SJCRH30 (cell line): ENCODE data around the gene AKAP6. TPM values are rescaled to one million over a fixed set of nuclear protein-coding genes. Genes with fewer than 3 reads are reported as not detected.

Experiments used
- DNase-seq, 2 experiments: peaks; one replicate each; pipeline ENCODE4 v3.0.0-alpha.2; 2015 to 2020
- H3K27ac ChIP-seq: fragments of 250-450 bp; sonication (Bioruptor Pico); 2 replicates; pipeline ENCODE4 v1.5.1; 2020; ENCODE audit warnings: mild to moderate bottlenecking, moderate library complexity
- H3K27me3 ChIP-seq: fragments of 250-450 bp; sonication (Bioruptor Pico); 2 replicates; pipeline ENCODE4 v1.5.1; 2020; ENCODE audit warnings: mild to moderate bottlenecking, moderate library complexity
- H3K36me3 ChIP-seq: fragments of 250-450 bp; sonication (Bioruptor Pico); 2 replicates; pipeline ENCODE4 v1.5.1; 2020; ENCODE audit warnings: mild to moderate bottlenecking, moderate library complexity
- H3K4me1 ChIP-seq: fragments of 250-450 bp; sonication (Bioruptor Pico); 2 replicates; pipeline ENCODE4 v1.5.1; 2020; ENCODE audit warnings: mild to moderate bottlenecking, moderate library complexity
- H3K4me3 ChIP-seq: fragments of 250-450 bp; sonication (Bioruptor Pico); 2 replicates; pipeline ENCODE4 v1.5.1; 2020; ENCODE audit warnings: mild to moderate bottlenecking, moderate library complexity
- H3K9me3 ChIP-seq: fragments of 250-450 bp; sonication (Bioruptor Pico); replicated peaks from 2 replicates; pipeline ENCODE4 v1.5.1; 2020; ENCODE audit warnings: mild to moderate bottlenecking, moderate library complexity
- total RNA-seq: library from RNA; depleted of rRNA; stranded (reverse); fragments of >200 nt; shearing (Covaris generic); gene quantifications from 2 replicates; pipeline ENCODE4 v1.2.3, GENCODE V29; 2014

Gene AKAP6
- total RNA-seq, 1 experiment from 2014 or later = 14.6 TPM

DNA sequence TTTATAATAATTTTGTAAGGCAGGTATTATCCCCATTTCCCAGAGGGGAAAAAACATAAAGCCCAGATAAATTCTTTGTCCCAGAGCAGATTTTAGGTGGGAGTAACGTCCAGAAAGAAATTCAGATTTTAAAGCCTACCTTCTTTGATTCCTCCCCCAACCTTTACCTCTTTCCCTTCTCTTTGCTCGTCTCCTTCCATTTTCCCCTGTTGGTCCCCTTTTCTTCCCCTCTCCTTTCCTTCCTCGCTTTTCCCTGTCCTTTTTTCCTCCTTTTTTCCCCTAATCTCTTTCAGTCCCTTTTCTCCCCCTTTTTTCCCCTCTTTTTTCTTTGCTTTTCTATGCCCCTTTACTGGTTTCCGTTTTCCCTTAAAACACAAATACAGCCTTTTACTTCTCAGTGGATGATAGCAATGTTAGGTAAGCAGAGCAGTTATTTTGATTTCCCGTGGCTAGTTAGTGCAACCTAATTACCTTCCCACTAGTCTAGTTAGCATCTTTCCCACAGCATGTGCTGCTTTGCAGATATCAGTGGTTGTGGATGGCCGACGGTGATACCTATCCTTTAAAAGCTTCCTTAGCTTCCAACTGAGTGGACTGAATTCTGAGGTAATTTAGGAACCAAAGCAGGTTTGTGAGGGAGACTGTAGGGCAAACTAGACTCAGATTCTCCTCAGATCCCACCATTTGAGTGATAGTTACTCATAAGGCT, 10.9 kb upstream of the AKAP6 start:
- Histone ChIP-seq H3K9me3 (no peaks in the 10 kb centered on the region), H3K27me3 (no peaks in the 10 kb centered on the region), H3K27ac (no peak overlapping the region), H3K4me3 (no peak overlapping the region), H3K36me3 (no peaks in the 10 kb centered on the region), H3K4me1 (0 out of 2 replicates have a peak, but pooled peaks cover 6% of the 10 kb centered on the region)
- no peak for DNase-seq

DNA sequence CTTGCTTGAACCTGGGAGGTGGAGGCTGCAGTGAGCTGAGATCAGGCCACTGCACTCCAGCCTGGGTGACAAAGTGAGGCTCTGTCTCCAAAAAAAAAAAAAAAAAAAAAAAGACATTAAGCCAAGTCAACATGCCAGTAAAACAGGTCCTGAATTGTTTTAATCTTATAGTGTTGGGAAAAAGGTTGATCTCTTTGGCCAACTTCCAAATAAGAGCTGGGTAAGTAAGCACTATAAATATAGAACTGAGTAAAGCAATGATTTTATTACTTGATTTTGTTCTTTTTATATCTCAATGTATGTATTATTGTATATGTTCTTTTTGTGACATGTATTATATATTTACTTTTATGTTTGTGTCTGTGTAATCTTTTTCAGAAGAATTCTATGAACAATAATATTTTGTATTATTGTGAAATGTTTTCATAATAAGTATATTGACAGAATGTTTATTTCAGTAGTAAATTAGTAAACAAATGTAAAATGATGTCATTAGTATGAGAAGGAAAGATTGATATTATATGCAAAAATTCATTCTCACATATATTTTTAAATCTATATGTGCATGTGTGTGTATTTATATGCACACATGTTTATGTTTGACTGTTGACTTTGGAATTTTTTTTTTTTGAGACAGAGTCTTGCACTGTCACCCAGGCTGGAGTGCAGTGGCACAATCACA, 9.6 kb upstream of the AKAP6 start:
- Histone ChIP-seq H3K27me3 (no peaks in the 10 kb centered on the region), H3K27ac (no peak overlapping the region), H3K36me3 (no peaks in the 10 kb centered on the region), H3K9me3 (no peaks in the 10 kb centered on the region), H3K4me1 (peaks cover 6% of the 10 kb centered on the region; the same call in 1 of the 2 replicates), H3K4me3 (no peak overlapping the region)
- peak in 1 of 2 experiments; percentile 36 for DNase-seq

DNA sequence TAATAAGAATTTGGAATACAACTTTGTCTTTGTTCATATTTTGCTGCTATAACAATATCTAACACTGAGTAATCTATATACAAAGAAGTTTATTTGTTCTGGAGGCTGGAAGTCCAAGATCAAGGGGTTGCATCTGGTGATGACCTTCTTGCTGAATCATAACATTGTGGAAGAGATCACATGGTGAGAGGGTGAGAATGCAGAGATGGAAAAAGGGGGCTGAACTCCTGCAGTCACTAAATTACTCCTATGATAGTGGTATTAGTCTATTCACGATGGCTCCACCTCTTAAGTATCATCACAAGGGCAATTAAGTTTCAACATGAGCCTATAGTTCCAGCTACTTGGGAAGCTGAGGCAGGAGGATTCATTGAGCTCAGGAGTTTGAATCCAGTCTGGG, 4.5 kb upstream of the AKAP6 start:
- H3K36me3 ChIP-seq = no peaks in the 10 kb centered on the region
- no peak overlapping the region for H3K4me3 ChIP-seq
- peaks cover 6% of the 10 kb centered on the region; the same call in 1 of the 2 replicates for H3K4me1 ChIP-seq
- no peak for DNase-seq
- H3K9me3 ChIP-seq = peaks cover 5% of the 10 kb centered on the region; the same call in 1 of the 2 replicates
- no peak overlapping the region for H3K27ac ChIP-seq
- no peaks in the 10 kb centered on the region for H3K27me3 ChIP-seq

DNA sequence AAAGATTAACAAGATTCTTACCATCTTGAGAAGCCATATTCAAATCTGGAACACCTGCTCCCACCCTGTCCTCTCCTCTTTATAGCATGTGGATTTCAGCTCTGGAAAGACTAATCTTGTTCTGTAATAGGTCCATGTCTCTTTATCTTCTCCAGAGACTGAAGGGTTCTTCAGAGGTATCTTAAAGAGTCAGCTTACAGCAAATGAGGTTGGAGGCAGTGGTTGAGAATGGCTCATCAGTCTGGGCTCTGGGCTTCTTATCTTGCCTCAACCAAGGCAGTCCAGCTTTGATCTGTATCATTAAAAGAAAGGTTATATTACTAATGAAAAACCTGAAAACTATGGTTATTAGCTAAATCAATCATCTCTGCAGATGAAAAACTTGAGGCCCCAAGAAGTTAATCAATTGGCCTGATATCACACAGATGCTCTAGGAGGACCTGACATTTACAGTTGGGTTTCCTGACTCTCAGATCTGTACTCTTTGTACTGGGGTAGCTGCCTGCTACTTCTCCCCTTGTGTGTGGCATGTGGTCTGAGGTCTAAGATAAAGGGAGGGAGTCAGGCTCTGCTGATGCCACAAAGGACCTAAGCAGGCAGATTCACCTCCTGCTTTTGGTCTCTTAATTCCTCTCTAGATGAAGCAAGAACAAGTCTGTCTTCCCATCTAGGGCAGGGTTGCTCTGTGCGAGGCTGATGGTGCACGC, 1.7 kb upstream of the AKAP6 start:
- no peaks in the 10 kb centered on the region for H3K36me3 ChIP-seq
- no peak overlapping the region for H3K27ac ChIP-seq
- no peak overlapping the region for H3K4me3 ChIP-seq
- H3K9me3 ChIP-seq = peaks cover 5% of the 10 kb centered on the region; the same call in 1 of the 2 replicates
- H3K27me3 ChIP-seq = no peaks in the 10 kb centered on the region
- DNase-seq = no peak
- peaks cover 12% of the 10 kb centered on the region; the same call in 1 of the 2 replicates for H3K4me1 ChIP-seq

DNA sequence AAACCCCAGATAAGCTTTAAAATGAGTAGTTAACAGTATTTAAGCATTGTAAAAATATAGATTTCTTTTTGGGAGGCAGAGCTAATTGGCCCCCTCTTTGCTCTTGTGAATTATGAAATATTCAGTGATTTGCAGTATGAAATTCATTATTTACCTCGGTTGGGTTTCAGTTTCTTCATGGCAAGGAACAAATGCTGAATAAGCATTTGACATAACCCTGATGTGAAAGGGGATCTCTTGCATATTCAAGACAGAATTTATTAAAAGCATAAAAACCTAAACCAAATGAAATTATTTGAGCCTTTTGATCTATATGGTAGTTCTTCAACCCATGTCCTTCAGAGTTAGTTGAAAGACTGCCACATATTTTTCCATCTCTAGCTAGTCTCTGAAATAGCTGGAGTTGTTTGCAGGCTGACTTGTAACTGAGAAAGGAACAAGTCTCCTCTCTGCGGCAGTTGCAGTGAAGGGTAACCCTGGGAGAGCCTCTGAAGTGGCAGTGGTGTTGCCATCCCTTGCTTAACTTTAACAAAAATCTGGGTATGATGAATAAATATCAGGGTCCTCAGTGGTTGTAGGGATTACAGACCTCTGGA, 690 bp downstream of the AKAP6 start:
- DNase-seq = no peak
- no peak overlapping the region for H3K4me3 ChIP-seq
- H3K9me3 ChIP-seq = peaks cover 5% of the 10 kb centered on the region; the same call in 1 of the 2 replicates
- no peaks in the 10 kb centered on the region for H3K27me3 ChIP-seq
- H3K27ac ChIP-seq = no peak overlapping the region
- H3K36me3 ChIP-seq = no peaks in the 10 kb centered on the region
- H3K4me1 ChIP-seq = peaks cover 12% of the 10 kb centered on the region; the same call in 1 of the 2 replicates

DNA sequence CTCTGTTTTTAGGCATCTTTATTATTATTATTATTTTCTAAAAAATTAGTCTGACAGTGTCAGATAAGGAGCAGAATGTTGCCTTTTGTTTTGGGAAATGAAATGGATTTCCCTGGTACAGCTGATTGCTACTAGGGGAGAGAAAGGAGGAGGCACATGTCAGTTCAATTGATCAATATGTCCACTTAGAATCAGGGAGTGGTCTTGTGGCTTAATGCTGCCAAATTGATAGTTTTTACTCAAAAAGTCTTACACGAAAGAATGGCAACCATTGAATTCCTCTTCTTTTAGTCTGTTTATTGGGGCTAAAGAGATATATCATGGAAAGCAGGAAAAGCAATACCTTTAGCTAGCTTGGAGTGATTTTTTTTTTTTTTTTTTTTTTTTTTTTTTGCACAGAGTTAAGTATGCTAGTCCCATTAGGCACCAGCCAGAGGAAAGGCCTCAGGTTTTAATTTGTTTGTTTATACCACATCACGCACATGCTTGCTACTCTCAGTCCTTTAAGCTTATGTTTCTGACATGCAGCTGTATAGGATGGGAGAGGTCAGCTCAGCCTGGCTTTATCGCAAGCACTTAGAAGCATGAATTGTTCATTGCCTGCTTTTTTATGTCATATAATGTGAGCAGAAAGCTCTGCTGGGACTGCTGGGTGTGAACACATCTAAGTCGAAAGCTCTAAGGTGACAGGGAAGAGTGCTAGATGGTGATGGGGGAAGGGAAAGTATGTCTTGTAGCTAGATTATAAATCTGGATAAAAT, 1.4 kb downstream of the AKAP6 start:
- Histone ChIP-seq H3K27ac (peak overlapping the region; percentile 56; the same call in 1 of the 2 replicates), H3K36me3 (no peaks in the 10 kb centered on the region), H3K4me3 (no peak overlapping the region), H3K27me3 (no peaks in the 10 kb centered on the region), H3K9me3 (peaks cover 5% of the 10 kb centered on the region; the same call in 1 of the 2 replicates), H3K4me1 (peaks cover 12% of the 10 kb centered on the region; the same call in 1 of the 2 replicates)
- peak; percentile 15 to 40 for DNase-seq

DNA sequence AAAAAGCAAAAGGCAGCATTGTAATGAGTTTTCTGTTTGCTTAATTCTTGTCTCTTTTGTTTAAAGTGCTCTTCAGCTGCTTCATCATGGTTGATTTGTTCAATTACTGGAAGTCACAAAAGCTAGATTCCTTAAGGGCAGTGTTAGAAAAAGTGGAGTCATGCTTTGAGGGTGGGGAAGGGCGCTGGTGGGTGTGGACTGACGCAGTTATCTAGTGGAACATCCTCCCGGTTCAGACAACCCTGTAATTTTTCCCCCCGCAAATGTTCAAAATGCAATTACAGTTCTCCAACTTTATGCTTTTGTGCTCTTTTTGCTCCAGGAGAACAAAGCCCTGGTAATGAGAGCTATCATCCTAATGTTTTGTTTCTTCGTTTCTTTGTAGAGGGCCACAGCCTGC, 2.1 kb downstream of the AKAP6 start:
- Histone ChIP-seq H3K36me3 (no peaks in the 10 kb centered on the region), H3K4me3 (no peak overlapping the region), H3K27me3 (no peaks in the 10 kb centered on the region), H3K27ac (peak overlapping the region; percentile 56; the same call in 1 of the 2 replicates), H3K4me1 (peaks cover 12% of the 10 kb centered on the region; the same call in 1 of the 2 replicates), H3K9me3 (peaks cover under 1% of the 10 kb centered on the region; the same call in 1 of the 2 replicates)
- peak; percentile 24 to 39 for DNase-seq

DNA sequence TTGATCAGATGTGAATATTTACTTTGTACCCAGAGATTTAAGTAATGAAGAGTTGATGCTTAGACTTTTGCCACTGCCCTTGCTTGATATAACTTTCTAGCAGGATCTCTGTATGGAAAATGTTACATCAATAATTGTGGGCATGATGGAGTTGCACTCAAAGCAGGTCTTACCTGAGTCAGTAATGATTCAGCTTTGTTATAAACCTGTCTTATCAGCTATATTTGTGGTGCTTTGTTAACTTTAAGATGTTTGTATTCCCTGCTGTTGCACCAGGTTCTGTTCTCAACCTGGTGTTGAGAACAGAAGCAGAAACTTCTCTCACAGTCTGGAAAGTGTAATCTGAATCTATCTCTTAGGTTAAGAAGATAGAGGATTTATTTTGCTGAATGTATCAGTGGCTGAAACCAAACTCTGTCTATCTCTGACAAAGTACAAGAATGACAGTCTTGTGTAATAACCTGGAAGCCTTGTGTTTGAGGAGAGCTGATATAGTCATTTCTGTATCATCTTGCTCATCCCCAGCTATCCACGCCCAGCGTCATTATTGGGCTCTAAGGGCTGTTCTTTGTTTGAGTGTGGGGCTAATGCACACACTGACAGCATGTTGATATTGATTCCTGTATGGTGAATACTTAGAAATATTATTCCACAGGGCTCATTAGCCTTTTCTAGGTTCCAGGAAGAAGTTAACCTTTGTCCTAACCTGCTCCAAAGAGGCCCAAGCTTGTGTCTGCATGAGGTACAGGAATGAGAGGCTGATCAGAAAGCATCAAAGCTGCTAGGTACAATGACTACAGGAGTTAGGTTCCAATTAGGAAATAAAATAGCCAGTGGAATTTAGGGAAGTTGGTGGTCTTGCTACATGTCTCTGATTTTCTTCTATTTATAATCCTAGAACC, 3.6 kb downstream of the AKAP6 start:
- H3K27ac ChIP-seq = no peak overlapping the region

DNA sequence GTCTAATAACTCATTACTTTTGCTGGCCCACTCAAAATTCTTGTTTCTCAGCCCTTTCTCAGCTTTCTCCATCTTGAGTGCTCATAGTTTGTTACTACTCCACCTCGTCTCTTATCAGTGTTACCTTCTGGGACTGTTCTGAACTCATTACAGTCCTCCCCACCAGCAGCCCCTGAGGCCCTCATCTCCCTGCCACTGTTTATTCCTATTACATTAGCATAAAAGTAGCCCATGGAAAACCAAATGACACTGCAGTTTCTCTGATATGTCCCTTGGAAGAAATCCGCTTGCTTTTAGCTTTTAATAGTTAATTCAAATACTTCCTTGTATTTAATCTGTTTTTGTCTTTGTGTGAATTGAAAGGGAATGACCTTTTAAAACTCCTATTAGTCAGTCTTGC, 7.6 kb downstream of the AKAP6 start:
- DNase-seq = no peak
- Histone ChIP-seq H3K4me3 (no peak overlapping the region), H3K4me1 (peaks cover 8% of the 10 kb centered on the region), H3K27ac (no peak overlapping the region), H3K36me3 (no peaks in the 10 kb centered on the region), H3K9me3 (no peaks in the 10 kb centered on the region), H3K27me3 (no peaks in the 10 kb centered on the region)

More for the DNA sequence above, 3.6 kb downstream of the AKAP6 start:
- Histone ChIP-seq H3K9me3 (no peaks in the 10 kb centered on the region), H3K36me3 (no peaks in the 10 kb centered on the region), H3K4me3 (no peak overlapping the region), H3K27me3 (no peaks in the 10 kb centered on the region), H3K4me1 (peaks cover 12% of the 10 kb centered on the region; the same call in 1 of the 2 replicates)
- DNase-seq = no peak

DNA sequence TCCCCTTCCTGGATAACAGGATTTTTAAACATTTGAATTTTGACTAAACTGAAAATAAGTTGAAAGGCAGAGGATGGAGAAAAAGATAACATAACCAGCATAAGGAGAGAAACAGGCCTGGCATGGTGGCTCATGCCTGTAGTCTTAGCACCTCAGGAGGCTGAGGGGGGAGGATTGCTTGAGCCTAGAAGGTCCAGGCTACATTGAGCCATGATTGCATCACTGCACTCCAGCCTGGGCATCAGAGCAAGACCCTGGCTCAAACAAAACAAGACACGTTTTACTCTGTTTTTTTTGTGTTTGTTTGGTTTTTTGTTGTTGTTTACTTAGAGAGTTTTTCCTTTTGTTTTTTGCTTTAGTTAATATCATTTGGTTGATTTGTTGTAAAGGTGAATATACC, 8.7 kb downstream of the AKAP6 start:
- Histone ChIP-seq H3K4me1 (peaks cover 8% of the 10 kb centered on the region), H3K27ac (no peak overlapping the region), H3K9me3 (no peaks in the 10 kb centered on the region), H3K4me3 (no peak overlapping the region), H3K27me3 (no peaks in the 10 kb centered on the region), H3K36me3 (no peaks in the 10 kb centered on the region)
- no peak for DNase-seq

DNA sequence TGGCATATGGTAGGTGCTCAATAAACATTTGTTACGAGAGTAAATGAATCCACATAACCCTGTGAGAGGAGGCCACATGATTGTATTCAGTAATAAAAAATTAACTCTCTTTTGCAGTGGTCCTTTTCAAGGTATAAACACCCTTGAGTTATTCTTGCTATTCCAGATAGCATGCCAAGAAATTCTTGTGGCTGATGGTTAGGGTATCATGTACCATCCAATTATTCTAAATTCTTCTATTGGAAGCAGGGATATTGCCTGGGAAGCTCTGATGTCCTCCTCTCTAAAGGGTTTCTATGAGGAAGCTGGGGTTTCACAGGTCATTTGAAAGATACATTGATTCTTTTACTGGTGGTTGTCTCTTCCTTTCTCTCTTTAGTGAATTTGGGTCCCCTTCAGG, 10.1 kb downstream of the AKAP6 start:
- no peak overlapping the region for H3K27ac ChIP-seq
- H3K9me3 ChIP-seq = no peaks in the 10 kb centered on the region
- peak in 1 of 2 experiments; percentile 26 for DNase-seq
- H3K4me3 ChIP-seq = no peak overlapping the region
- H3K27me3 ChIP-seq = no peaks in the 10 kb centered on the region
- H3K4me1 ChIP-seq = peaks cover 10% of the 10 kb centered on the region
- no peaks in the 10 kb centered on the region for H3K36me3 ChIP-seq

DNA sequence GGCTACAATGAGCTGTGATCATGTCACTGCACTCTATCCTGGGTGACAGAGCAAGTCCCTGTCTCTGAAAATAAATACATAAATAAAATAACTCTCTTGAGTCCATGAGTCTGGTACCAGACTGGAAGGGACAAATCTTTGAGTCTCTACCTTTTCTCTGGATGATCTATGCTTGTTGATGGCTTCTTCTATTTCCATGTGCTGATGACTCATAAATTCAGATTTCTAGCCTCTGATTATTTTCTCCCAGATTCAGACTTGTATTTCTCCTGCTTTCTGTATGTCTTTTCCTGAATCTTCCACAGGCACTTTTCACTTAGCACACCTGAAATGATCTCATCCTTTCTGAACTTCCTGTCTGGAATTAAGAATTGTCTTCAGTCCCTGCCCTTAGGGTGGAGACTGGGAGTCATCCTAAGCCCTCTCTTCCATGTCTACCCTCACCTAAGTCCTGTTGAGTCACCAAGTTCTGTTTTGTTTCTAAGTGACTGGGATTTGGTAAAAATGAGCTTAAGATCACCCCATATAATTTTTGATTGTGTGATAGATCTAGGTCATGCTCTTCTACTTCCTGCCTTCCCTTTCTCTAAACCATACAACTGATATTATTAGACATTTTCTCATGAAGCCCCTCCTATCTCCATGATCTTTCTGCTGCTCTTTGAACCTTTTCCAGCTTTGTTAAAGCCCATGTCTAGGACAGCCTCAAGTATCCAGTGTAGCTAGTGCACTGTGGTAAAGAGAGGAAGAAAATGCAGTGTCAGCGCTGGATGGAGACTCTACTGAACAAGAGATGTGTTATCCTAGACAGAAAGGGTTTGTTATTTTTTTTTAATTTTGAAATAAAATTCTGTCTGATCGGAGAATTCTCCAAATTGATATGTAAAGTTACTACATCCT, 13.1 kb downstream of the AKAP6 start:
- peaks cover 15% of the 10 kb centered on the region for H3K4me1 ChIP-seq
- H3K4me3 ChIP-seq = no peak overlapping the region
- no peak overlapping the region for H3K27ac ChIP-seq
- no peak for DNase-seq
- no peaks in the 10 kb centered on the region for H3K27me3 ChIP-seq
- no peaks in the 10 kb centered on the region for H3K9me3 ChIP-seq
- no peaks in the 10 kb centered on the region for H3K36me3 ChIP-seq
